Measurements from ENCODE around the gene TSPAN31. TPM values are rescaled to one million over a fixed set of nuclear protein-coding genes. Genes with fewer than 3 reads are reported as not detected.

TSPAN31 gene
- total RNA-seq, 1 donor from 2014 or later = 18.6 TPM

DNA sequence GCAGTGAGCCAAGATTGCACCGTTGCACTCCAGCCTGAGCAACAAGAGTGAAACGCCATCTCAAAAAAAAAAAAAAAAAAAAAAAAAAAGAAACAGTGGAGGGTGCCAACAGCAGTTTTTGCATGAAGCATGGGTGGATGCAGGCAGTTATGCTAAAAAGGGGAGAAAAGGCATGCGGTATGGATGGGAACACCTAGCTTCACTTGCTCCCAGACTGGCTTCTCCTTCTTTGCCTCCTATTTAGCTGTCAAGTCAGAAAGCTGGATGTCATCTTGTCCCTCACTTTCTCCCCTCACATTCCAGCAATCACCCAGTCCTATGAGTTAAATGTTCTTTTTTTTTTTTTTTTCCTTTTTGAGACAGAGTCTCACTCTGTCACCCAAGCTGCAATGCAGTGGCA, 30.2 kb downstream of the TSPAN31 start:
- Histone ChIP-seq H3K4me2 (ENCODE audit: low read length) (no peak overlapping the region), H3K27me3 (ENCODE audit: insufficient read depth, low read length) (no peaks in the 10 kb centered on the region), H3K27ac (ENCODE audit: low read depth, low read length) (no peak overlapping the region), H3K36me3 (ENCODE audit: insufficient read depth, low read length) (peaks cover 2% of the 10 kb centered on the region), H3K9me3 (ENCODE audit: insufficient read depth, low read depth, low read length) (no peaks in the 10 kb centered on the region), H3K79me2 (ENCODE audit: insufficient read depth, low read length) (peaks cover 16% of the 10 kb centered on the region), H3K9ac (ENCODE audit: low read length) (no peak overlapping the region), H4K20me1 (ENCODE audit: insufficient read depth, low read length) (peaks cover 5% of the 10 kb centered on the region), H3K4me1 (ENCODE audit: insufficient read depth, low read length) (peaks cover 9% of the 10 kb centered on the region), H3K4me3 (ENCODE audit: insufficient read depth, low read depth, low read length) (no peak overlapping the region), H2AFZ (ENCODE audit: low read depth, low read length) (no peak overlapping the region)
- FAIRE-seq (no peak), DNase-seq (ENCODE audit: low read depth) (no peak)
- Mint-ChIP-seq H3K4me3 (ENCODE audit: unreplicated experiment) (no peak overlapping the region), H3K4me1 (ENCODE audit: low read depth, unreplicated experiment) (peaks cover 6% of the 10 kb centered on the region), H3K27me3 (ENCODE audit: low read depth, unreplicated experiment) (no peaks in the 10 kb centered on the region), H3K27ac (ENCODE audit: unreplicated experiment) (no peak overlapping the region), H3K9me3 (ENCODE audit: unreplicated experiment) (no peaks in the 10 kb centered on the region), H3K36me3 (ENCODE audit: low read depth, unreplicated experiment) (peaks cover 15% of the 10 kb centered on the region)
- TF ChIP-seq CTCF (IDR thresholded peaks at IDR 0.05; ENCODE audit: insufficient read depth, low read depth, low read length) (no peak), EZH2 (IDR thresholded peaks at IDR 0.05; ENCODE audit: insufficient read depth, low read length) (no peak)

DNA sequence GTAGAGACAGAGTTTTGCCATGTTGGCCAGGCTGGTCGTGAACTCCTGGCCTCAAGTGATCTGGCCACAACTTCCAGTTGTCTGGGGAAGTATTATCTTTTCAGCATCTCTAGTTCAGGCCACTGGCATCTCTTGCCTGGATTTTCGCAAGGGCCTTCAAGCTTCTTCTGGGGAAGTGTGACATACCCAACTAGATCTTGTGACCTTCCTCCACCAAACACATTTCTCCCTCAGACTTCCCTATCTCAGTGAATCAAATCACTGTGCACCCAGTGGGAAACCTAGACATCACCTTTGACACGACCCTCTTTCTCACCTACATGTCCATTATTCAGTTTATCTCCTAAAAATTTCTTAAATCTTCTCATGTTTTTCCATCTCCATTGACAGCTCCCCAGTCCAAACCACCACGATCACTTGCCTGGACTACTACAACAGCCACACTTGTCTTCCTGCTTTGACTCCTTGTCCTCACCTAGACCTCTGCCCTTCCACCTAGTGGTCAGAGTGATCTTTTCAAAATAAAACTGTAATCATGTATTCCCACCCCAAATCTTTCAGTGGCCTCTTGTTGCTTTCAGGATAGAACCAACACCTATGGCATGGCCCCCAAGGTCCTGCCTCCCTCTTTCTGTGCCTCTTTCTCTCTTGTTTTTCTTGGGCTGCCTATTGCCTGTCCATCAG, 30.9 kb downstream of the TSPAN31 start:
- Mint-ChIP-seq H3K9me3 (ENCODE audit: unreplicated experiment) (no peaks in the 10 kb centered on the region), H3K4me1 (ENCODE audit: low read depth, unreplicated experiment) (peaks cover 6% of the 10 kb centered on the region), H3K27ac (ENCODE audit: unreplicated experiment) (no peak overlapping the region), H3K36me3 (ENCODE audit: low read depth, unreplicated experiment) (peaks cover 17% of the 10 kb centered on the region), H3K4me3 (ENCODE audit: unreplicated experiment) (no peak overlapping the region), H3K27me3 (ENCODE audit: low read depth, unreplicated experiment) (no peaks in the 10 kb centered on the region)
- H3K27ac ChIP-seq (ENCODE audit: low read depth, low read length) = no peak overlapping the region
- DNase-seq (ENCODE audit: low read depth) (no peak), FAIRE-seq (no peak)
- H3K36me3 ChIP-seq (ENCODE audit: insufficient read depth, low read length) = peaks cover 7% of the 10 kb centered on the region
- peaks cover 15% of the 10 kb centered on the region for H3K79me2 ChIP-seq (ENCODE audit: insufficient read depth, low read length)
- H3K9ac ChIP-seq (ENCODE audit: low read length) = no peak overlapping the region
- H3K4me1 ChIP-seq (ENCODE audit: insufficient read depth, low read length) = peaks cover 8% of the 10 kb centered on the region
- peaks cover 5% of the 10 kb centered on the region for H4K20me1 ChIP-seq (ENCODE audit: insufficient read depth, low read length)
- H3K27me3 ChIP-seq (ENCODE audit: insufficient read depth, low read length) = no peaks in the 10 kb centered on the region
- H3K4me2 ChIP-seq (ENCODE audit: low read length) = no peak overlapping the region
- no peak for TF ChIP-seq EZH2 (IDR thresholded peaks at IDR 0.05; ENCODE audit: insufficient read depth, low read length)
- no peak for TF ChIP-seq CTCF (IDR thresholded peaks at IDR 0.05; ENCODE audit: insufficient read depth, low read depth, low read length)
- H3K4me3 ChIP-seq (ENCODE audit: insufficient read depth, low read depth, low read length) = no peak overlapping the region
- H2AFZ ChIP-seq (ENCODE audit: low read depth, low read length) = no peak overlapping the region
- H3K9me3 ChIP-seq (ENCODE audit: insufficient read depth, low read depth, low read length) = no peaks in the 10 kb centered on the region

DNA sequence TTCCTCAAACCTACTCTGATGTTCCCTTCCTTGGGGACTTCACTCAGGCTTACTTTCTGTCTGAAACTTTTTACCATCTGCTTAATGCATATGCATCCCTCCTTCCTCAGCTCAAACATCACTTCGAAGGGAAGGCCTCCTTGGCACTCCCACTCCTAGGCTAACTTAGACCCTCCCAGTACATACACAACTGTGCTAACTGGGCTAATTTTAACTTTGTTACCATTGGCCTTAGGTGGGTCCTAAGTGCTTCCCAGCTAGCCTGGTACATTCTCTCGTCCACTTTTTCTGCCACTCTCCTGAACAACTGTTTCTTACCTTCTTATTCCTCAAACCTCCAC, 31.4 kb downstream of the TSPAN31 start:
- Histone ChIP-seq H3K4me1 (ENCODE audit: insufficient read depth, low read length) (peaks cover 3% of the 10 kb centered on the region), H3K9me3 (ENCODE audit: insufficient read depth, low read depth, low read length) (no peaks in the 10 kb centered on the region), H3K27me3 (ENCODE audit: insufficient read depth, low read length) (no peaks in the 10 kb centered on the region), H2AFZ (ENCODE audit: low read depth, low read length) (no peak overlapping the region), H3K9ac (ENCODE audit: low read length) (no peak overlapping the region), H4K20me1 (ENCODE audit: insufficient read depth, low read length) (peaks cover 5% of the 10 kb centered on the region), H3K36me3 (ENCODE audit: insufficient read depth, low read length) (peaks cover 7% of the 10 kb centered on the region), H3K4me3 (ENCODE audit: insufficient read depth, low read depth, low read length) (no peak overlapping the region), H3K79me2 (ENCODE audit: insufficient read depth, low read length) (peaks cover 9% of the 10 kb centered on the region), H3K27ac (ENCODE audit: low read depth, low read length) (no peak overlapping the region), H3K4me2 (ENCODE audit: low read length) (no peak overlapping the region)
- no peak for TF ChIP-seq EZH2 (IDR thresholded peaks at IDR 0.05; ENCODE audit: insufficient read depth, low read length)
- TF ChIP-seq CTCF (IDR thresholded peaks at IDR 0.05; ENCODE audit: insufficient read depth, low read depth, low read length) = no peak
- H3K4me1 Mint-ChIP-seq (ENCODE audit: low read depth, unreplicated experiment) = peaks cover 6% of the 10 kb centered on the region
- H3K36me3 Mint-ChIP-seq (ENCODE audit: low read depth, unreplicated experiment) = peaks cover 17% of the 10 kb centered on the region
- no peaks in the 10 kb centered on the region for H3K9me3 Mint-ChIP-seq (ENCODE audit: unreplicated experiment)
- DNase-seq (ENCODE audit: low read depth) = no peak
- H3K27me3 Mint-ChIP-seq (ENCODE audit: low read depth, unreplicated experiment) = no peaks in the 10 kb centered on the region
- H3K27ac Mint-ChIP-seq (ENCODE audit: unreplicated experiment) = no peak overlapping the region
- no peak for FAIRE-seq
- no peak overlapping the region for H3K4me3 Mint-ChIP-seq (ENCODE audit: unreplicated experiment)

Measured in astrocyte (in vitro differentiated cells and primary cell).